Raji (cell line): ENCODE measurements around the gene TMEM237.

Experiments used
- POLR2A ChIP-seq: IDR thresholded peaks from 2 replicates; pipeline ENCODE4 v1.6.1; 2011; ENCODE audit warnings: low read depth, low read length, control low read depth; ENCODE audit not compliant: insufficient read depth

The TMEM237 gene, protein sequence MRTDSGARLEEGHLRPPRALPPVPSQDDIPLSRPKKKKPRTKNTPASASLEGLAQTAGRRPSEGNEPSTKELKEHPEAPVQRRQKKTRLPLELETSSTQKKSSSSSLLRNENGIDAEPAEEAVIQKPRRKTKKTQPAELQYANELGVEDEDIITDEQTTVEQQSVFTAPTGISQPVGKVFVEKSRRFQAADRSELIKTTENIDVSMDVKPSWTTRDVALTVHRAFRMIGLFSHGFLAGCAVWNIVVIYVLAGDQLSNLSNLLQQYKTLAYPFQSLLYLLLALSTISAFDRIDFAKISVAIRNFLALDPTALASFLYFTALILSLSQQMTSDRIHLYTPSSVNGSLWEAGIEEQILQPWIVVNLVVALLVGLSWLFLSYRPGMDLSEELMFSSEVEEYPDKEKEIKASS

DNA sequence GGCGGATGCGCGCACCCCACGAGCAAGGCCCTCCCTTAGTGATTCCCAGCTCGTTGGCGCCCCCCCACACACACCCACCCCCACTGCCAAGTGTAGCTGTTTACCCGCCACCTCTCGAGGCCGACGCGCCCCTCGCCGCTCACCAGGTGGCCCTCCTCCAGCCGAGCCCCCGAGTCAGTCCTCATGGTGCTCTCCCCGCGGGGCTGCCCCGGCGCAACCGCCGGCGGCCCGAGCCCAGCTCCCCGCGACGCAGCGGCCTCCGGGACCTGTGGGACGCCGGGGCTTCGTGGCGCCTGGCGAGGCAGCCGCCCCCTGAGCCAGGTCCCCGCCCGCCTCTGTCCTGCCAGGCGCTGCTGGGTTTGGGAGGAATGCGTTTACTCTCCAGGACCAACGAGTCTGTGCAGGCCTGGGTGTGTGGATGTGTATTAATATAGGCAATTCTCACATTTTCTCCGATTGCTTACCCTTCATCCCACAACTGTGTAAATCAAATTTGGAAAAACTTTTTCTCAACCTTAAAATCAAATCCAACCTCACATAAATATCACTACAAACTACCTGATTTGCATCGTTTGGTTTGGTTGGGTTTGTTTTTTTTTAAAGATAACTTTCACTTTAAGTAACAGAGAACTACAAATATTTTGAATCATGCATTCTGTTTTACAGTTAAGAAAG, at the start of gene TMEM237:
TSS of gene TMEM237 (minus strand) at position 288 of the 675 bp plus-strand sequence. CDS start at position 185, 103 bp downstream.
- TF ChIP-seq POLR2A: no peak

DNA sequence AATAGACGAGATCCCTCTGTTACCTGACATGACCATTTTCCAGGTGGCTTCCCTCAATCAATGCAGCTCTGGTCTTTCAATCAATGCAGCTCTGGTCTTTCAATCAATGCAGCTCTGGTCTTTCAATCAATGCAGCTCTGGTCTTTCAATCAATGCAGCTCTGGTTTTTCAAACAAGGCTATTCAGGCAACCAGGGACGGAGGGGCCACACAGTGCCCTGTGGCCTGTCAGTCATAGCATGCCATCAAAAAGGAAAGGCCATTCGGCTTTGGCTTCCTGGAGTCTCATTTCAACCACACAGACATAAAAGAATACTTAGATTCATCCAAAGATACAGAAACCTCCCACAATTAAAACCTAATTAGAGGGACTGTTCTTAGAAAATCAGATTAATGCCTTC, 41.9 kb upstream of the TMEM237 start:
- no peak for TF ChIP-seq POLR2A

DNA sequence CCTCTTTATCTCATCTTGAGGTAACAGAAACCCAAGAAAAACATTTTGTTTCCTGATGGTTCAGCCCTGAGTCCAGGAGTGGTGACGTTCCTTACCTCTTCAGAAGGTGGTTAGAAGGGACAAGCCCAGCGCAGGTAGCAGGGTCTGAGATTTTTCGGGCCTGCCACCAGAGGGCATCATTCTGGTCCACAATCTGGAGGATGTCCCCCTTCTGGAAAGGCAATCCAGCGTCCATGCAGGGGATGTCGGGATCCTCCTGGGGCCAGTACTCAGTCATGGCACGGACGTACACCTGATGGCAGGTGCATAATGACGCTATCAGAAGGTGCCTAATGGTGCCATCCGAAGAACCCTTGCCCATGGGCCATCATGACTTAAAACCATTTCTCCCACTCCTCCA, 37.4 kb upstream of the TMEM237 start:
- TF ChIP-seq POLR2A: no peak

DNA sequence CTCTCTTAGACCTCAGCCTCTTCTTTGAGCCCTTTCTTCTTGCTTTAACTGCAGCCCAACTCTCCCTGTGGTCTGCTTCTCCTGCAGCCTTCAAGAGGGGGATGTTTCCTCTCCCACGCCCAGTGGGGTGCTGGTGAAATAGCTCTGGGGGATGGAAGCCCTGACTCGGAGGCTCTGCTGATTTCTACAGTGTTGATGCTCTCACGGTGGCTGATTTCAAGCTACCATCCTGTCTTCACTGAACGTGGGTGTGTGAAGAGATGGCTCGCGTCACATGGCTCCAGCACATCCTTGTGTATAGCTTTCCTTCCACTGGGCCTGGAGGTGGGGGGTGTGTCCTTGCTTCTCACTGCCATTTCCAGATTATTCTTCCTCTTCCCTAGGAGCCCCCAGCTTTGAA, 35.1 kb upstream of the TMEM237 start:
- TF ChIP-seq POLR2A: no peak

DNA sequence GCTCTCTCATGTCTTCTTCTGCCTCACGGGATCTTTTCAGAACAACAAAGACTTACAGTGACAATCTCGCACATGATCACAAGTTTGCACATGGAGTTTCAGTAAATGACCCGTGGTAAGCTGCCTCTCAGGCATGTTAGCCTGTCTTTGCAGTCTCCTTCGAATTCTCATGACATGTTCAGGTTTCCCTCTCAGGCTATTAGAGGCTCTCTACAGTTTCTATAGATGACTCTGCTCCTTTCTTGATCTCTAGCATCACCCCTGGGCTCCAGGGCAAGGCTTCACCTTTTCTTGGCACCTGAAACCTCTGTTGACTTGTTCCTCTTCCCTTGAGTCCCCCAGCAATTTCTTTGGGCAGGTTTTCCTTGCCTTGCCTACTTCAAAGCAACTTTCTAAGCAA, 32.2 kb upstream of the TMEM237 start:
- TF ChIP-seq POLR2A: no peak

DNA sequence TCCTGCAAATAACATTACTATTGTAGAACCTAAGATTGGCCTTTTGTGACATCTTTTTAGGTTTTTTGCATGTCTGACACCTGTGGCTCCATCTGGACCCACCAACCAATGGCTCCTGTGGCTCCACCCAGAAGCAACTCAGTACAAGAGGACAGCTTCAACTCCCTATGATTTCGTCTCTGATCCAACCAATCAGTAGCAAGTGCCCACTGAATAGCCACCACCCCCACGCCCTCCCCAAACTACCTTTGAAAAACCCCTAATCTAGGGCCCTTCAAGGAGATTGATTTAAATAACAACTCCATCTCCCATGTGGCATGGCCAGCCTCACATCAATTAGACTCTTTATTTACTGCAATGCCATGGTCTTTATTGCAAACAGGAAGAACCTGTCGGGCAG, 31.5 kb upstream of the TMEM237 start:
- no peak for TF ChIP-seq POLR2A

DNA sequence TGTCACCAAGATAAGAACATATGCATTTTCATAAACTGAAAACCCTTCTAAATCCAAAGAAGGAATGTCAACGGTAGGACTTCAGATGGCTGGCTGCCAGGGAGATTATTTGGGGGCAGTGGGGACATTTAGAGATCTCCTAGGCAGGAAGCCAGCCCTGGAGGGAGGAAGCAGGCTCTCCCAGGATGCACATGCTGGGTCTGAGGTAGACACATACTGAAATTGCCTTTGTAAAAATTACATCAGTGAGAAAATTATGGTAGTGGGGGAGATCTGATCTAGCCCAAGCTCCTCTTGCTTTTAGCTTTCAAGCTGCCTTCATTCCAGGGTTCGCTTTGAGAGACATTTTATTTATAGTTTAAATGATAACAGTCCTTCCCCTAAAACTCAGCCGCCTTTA, 31.0 kb upstream of the TMEM237 start:
- TF ChIP-seq POLR2A: no peak

DNA sequence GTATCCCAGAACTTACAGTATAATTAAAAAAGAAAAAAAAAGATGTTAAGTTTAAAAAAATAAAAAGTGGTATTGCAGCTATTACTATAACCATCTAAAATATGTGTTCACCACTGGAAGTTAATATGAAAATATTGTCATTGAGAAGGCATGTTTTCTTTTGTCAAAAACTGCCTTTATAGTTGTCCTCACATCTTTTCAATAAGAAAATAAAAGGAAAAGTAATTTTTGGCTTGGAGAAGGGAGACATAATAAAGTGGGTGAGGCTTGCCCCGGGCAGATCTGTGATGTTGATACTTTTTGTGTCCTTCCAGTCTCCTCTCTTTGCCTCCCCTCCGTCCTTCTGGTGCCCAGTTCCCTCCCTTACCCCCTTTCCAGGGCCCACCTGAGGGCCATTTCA, 30.2 kb upstream of the TMEM237 start:
- TF ChIP-seq POLR2A: no peak

DNA sequence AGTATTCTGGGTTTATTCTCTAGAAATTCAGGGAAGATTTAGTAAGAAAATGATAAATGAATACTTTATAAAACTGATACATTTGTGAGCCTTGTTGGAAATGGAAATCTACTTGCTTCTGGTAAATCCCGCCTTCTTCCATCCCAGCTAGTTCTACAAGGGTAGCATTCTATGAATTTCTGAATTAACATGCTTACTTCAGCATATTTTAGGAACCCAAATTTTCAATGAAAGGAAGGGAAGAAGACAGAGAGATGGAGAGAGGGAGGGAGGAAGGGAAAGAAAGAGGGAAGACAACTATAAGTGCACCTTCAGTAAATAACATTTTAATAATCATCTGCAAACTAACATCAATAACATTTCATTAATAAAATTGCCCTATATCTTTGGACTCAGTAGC, 26.6 kb upstream of the TMEM237 start:
- no peak for TF ChIP-seq POLR2A

DNA sequence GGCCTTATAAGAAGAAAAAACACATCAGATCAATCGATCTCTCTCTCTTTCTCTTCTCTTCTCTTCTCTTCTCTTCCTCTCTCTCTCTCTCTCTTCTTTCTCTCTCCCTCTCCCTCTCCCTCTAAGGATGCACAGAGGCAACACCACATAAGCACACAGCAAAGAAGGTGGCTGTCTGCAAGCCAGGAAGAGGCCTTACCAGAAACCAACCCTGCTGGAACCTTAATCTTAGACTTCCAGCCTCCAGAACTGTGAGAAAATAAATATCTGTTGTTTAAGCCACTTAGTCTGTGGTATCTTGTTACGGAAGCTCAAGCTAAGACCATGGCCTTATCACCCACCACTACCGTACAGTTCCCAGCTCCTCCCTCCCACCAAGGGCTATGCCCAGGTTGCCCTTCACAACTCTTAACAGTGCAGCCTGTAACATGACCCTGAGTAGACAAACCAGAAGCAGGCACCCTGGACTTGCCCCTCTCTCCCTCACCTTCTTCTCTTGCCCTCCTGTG, 25.2 kb upstream of the TMEM237 start:
- no peak for TF ChIP-seq POLR2A

DNA sequence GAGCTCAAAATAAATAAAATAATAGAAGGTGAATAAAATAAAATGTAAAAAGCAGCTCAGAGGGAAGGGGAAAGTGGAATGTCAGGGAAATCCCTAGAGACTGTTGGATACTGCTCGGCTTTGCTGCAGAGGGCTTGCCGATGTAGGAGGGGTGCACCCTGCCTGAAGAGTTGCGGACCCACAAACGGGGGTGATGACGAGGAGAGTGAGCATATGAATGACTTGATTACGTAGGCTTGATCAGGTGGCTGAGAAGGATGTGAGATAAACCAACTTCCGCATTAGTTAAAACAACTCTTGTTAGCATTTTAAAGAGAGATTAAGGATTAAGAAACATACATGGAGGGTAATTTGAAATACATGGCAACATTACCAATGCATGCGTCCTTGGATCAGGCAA, 21.0 kb upstream of the TMEM237 start:
- TF ChIP-seq POLR2A: no peak

DNA sequence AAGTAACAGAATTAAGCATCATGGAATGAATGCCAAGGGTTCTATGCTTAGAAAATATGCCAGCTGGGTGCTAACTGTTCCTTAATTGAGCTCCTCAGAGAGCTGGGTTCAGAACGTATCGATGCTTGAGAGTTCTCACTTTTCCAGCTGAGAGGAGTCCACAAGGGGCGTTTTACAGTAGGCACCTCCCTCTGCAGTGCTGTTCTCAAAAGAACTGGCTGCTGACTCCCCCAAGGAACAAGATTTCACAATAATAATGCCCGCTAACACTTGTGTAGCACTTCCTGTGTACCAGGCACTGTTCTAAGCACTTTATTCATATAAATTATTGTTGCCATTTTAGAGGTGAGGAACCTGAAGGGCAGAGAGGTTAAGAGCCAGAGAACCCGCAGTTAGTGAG, 18.1 kb upstream of the TMEM237 start:
- TF ChIP-seq POLR2A: no peak

DNA sequence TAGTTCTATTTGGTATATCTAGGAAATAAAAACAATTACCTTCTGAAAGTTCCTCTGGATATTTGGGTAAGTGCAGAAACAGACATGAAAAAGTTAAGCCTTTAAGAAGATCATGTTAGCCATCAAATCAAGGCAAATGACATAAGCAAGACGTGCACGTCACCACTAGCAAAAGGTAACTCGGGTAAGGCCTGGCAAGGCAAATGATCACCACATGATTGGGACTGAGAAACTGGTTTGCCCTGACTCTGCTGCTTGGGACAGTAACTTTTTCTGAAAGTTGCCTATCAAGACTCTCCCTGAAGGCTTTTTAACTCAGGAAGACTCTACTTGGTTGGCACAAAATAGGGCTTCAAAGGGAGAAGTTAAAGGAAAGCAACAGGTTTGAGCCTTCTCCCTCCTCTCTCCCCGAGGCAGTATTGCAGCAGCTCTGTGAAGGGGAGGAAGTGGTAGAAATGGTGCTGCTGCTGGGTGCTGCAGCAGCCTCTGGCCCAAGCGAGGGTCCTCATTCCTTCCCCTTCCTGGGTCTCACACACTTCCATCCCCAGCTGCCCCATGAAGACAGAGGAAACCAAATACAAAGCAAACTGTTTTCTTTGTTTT, 17.1 kb upstream of the TMEM237 start:
- TF ChIP-seq POLR2A: no peak

DNA sequence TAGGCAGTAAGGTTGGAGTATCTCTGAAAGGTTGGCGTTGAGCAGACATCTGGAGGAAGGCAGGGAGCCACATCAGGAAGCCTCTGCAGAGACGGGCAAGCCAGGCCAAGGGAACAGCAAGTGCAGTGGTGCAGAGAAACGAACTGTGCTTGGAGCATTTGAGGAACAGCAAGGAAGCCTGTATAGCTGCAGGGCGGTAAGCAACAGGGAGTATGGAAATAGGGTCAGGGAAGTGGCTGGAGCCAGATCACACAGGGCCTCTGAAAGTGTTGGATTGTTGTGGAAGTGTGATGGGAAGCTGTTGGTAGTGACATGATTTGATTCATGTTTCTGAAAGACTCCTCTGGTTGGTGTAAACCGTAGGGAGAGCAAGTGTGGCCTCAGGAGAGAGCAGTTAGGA, 13.4 kb upstream of the TMEM237 start:
- no peak for TF ChIP-seq POLR2A

DNA sequence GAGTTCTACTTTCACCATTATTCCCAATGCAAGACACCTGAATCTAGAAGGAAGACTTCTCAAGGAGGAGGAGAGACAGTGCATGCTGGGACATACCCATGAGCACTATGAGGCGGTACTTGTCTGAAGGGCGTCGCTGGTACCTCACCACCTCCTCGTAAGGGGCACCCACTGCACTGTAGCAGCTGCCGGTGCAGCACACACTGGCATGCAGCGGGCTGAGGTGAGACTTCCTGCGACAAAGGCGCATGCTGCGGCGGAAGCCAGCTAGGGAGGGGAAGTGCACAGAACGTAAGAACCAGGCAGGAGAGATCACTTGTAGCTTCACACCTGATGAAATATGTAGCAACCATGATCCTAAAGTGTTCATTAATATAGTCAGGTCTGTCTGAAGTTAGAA, 12.8 kb upstream of the TMEM237 start:
- TF ChIP-seq POLR2A: no peak
